ENCODE results near the gene ENDOU. TPM values are rescaled to one million over a fixed set of nuclear protein-coding genes. Genes with fewer than 3 reads are reported as not detected.

The ENDOU gene
- not detected for total RNA-seq

- DNase-seq (ENCODE audit: low spot score in 2 of 2) (no peak), ATAC-seq (no peak)
- Mint-ChIP-seq H3K27ac (peak within 1 kb of the TSS; percentile 8 to 39), H3K9me3 (no peaks in the 10 kb centered on the region), H3K36me3 (peaks cover 0 to 4% of the 10 kb centered on the region in 2 donors)
These were observed at the start of gene ENDOU for GRCh38 chr12:47725091-47725772. Gene ENDOU, minus strand, starts transcription at chr12:47725490. Its CDS starts 77 bp downstream, at chr12:47725413.

- Mint-ChIP-seq H3K27ac (peak overlapping the region in 1 of 2 donors; percentile 92), H3K9me3 (no peaks in the 10 kb centered on the region), H3K36me3 (no peaks in the 10 kb centered on the region)
- ATAC-seq (no peak), DNase-seq (ENCODE audit: low spot score in 2 of 2) (no peak)
These were observed 49.4 kb upstream of the ENDOU start for GRCh38 chr12:47774663-47775062.

GRCh38 chr12:47773858-47774580 lies 48.7 kb upstream of the ENDOU start:
- H3K27ac Mint-ChIP-seq = peak overlapping the region; percentile 75 to 92
- no peaks in the 10 kb centered on the region for H3K9me3 Mint-ChIP-seq
- DNase-seq (ENCODE audit: low spot score in 2 of 2) = no peak
- no peak for ATAC-seq
- H3K36me3 Mint-ChIP-seq = no peaks in the 10 kb centered on the region

GRCh38 chr12:47773062-47773857 lies 48.0 kb upstream of the ENDOU start, which contains the start of gene SLC48A1:
Gene SLC48A1, plus strand, starts transcription at chr12:47773238. Its CDS starts 67 bp downstream, at chr12:47773305.
- no peaks in the 10 kb centered on the region for H3K9me3 Mint-ChIP-seq
- peak; percentile 77 to 80 for DNase-seq (ENCODE audit: low spot score in 2 of 2)
- no peaks in the 10 kb centered on the region for H3K36me3 Mint-ChIP-seq
- peak within 1 kb of the TSS; percentile 75 to 92 for H3K27ac Mint-ChIP-seq
- peak; percentile 74 to 91 for ATAC-seq

GRCh38 chr12:47772738-47773061 lies 47.4 kb upstream of the ENDOU start:
- ATAC-seq = no peak
- no peaks in the 10 kb centered on the region for H3K9me3 Mint-ChIP-seq
- H3K36me3 Mint-ChIP-seq = no peaks in the 10 kb centered on the region
- DNase-seq (ENCODE audit: low spot score in 2 of 2) = no peak
- peak overlapping the region in 1 of 2 donors; percentile 81 for H3K27ac Mint-ChIP-seq

GRCh38 chr12:47772094-47772660 lies 46.9 kb upstream of the ENDOU start:
- H3K9me3 Mint-ChIP-seq = no peaks in the 10 kb centered on the region
- peak overlapping the region in 1 of 2 donors; percentile 81 for H3K27ac Mint-ChIP-seq
- no peaks in the 10 kb centered on the region for H3K36me3 Mint-ChIP-seq
- DNase-seq (ENCODE audit: low spot score in 2 of 2) (no peak), ATAC-seq (no peak)

- no peak for DNase-seq (ENCODE audit: low spot score in 2 of 2)
- H3K36me3 Mint-ChIP-seq = no peaks in the 10 kb centered on the region
- H3K9me3 Mint-ChIP-seq = no peaks in the 10 kb centered on the region
- H3K27ac Mint-ChIP-seq = no peak overlapping the region
- no peak for ATAC-seq
These were observed 46.0 kb upstream of the ENDOU start for GRCh38 chr12:47771304-47771703.

GRCh38 chr12:47770086-47770726 lies 44.9 kb upstream of the ENDOU start:
- Mint-ChIP-seq H3K9me3 (no peaks in the 10 kb centered on the region), H3K36me3 (no peaks in the 10 kb centered on the region), H3K27ac (no peak overlapping the region)
- DNase-seq (ENCODE audit: low spot score in 2 of 2) (no peak), ATAC-seq (no peak)

GRCh38 chr12:47769234-47770085 lies 44.2 kb upstream of the ENDOU start:
- H3K27ac Mint-ChIP-seq = no peak overlapping the region
- no peaks in the 10 kb centered on the region for H3K9me3 Mint-ChIP-seq
- DNase-seq (ENCODE audit: low spot score in 2 of 2) (no peak), ATAC-seq (no peak)
- H3K36me3 Mint-ChIP-seq = no peaks in the 10 kb centered on the region

- no peaks in the 10 kb centered on the region for H3K36me3 Mint-ChIP-seq
- ATAC-seq (no peak), DNase-seq (ENCODE audit: low spot score in 2 of 2) (no peak)
- no peak overlapping the region for H3K27ac Mint-ChIP-seq
- H3K9me3 Mint-ChIP-seq = no peaks in the 10 kb centered on the region
These were observed 43.1 kb upstream of the ENDOU start for GRCh38 chr12:47768323-47768811.

- peak in 1 of 2 donors; percentile 79 for DNase-seq (ENCODE audit: low spot score in 2 of 2)
- H3K27ac Mint-ChIP-seq = no peak overlapping the region
- no peaks in the 10 kb centered on the region for H3K9me3 Mint-ChIP-seq
- no peaks in the 10 kb centered on the region for H3K36me3 Mint-ChIP-seq
- ATAC-seq = peak; percentile 61 to 78
These were observed 42.0 kb upstream of the ENDOU start for GRCh38 chr12:47767216-47767724.

GRCh38 chr12:47766502-47767215 lies 41.4 kb upstream of the ENDOU start:
- no peaks in the 10 kb centered on the region for H3K9me3 Mint-ChIP-seq
- H3K27ac Mint-ChIP-seq = no peak overlapping the region
- ATAC-seq = peak in 1 of 2 donors; percentile 2
- DNase-seq (ENCODE audit: low spot score in 2 of 2) = no peak
- H3K36me3 Mint-ChIP-seq = no peaks in the 10 kb centered on the region

- Mint-ChIP-seq H3K27ac (no peak overlapping the region), H3K36me3 (no peaks in the 10 kb centered on the region), H3K9me3 (no peaks in the 10 kb centered on the region)
- no peak for ATAC-seq
- DNase-seq (ENCODE audit: low spot score in 2 of 2) = no peak
These were observed 38.4 kb upstream of the ENDOU start for GRCh38 chr12:47763481-47764346.

GRCh38 chr12:47762850-47763465 lies 37.7 kb upstream of the ENDOU start:
- H3K36me3 Mint-ChIP-seq = no peaks in the 10 kb centered on the region
- ATAC-seq = no peak
- H3K9me3 Mint-ChIP-seq = no peaks in the 10 kb centered on the region
- no peak overlapping the region for H3K27ac Mint-ChIP-seq
- no peak for DNase-seq (ENCODE audit: low spot score in 2 of 2)
